HG02943 (cell line): Measurements from ENCODE around the gene TNC.

Experiments
- ATAC-seq: cut with Tn5 transposase; IDR thresholded peaks from one replicate; pipeline ENCODE4 v1.9.1; 2021; ENCODE audit warnings: mild to moderate bottlenecking, low read depth, moderate library complexity; ENCODE audit not compliant: unreplicated experiment

TNC gene

DNA sequence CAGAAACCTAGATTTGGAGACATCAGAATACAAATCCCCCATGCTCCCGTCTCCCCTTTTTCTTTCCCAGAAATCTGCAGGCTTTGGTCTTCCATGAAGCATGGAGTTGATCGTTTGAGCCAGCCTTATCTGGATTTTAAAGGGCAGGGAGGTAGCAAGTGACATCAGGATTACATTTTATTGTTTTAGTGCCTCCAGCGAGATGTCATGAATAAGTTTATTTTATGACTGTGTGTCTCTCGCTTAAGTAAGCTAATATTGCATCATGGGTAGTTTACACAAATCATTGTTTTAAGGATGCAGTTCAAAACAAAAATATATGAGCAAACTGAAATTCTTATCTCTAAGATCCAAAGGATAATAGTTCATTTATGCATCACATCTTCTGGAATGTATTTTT, 136.9 kb downstream of the TNC start:
- no peak for ATAC-seq

- ATAC-seq: no peak
Observed at GRCh38 chr9:114973216-114973615, 144.7 kb downstream of the TNC start.

DNA sequence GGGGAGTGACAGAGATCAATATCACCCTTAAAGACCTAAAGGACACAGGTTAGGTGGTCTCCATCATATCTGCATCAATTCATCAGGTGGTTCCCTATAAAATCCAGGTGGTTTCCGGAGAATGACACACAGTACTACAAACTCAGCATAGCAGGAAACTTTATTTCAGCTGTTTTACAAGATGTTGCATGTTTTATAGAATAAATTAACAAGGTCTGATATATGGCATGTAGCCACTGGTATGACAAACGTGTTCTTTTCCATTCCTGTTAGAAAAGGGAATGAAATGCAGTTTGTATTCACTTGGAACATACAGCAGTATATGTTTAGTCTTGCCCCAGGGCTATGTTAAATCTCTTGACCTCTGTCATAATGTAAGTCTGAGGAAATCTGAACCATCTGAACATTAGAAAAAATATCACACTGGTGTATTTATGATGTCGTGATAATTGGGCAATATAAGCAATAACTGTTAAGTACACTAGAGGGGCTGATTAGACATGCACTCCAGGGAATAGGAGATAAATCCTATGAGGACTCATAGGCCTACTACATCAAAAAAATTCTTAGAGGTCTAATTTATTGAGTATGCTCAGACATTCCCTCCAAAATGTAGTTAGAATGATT, 145.3 kb downstream of the TNC start:
- no peak for ATAC-seq
